HEK293T (cell line): ENCODE measurements around the gene RRP15.
"Not testable (repeated sequence)": the region's sequence is repeated elsewhere in the genome, so short reads cannot be mapped to it uniquely, and the experiment has no call there.

ENCODE experiments used
- CTCF ChIA-PET: fragments of 350-600 bp; formaldehyde crosslinking; extraction: SDS; loops from one replicate; lab custom pipeline; 2021; ENCODE audit warnings: antibody characterized with exemption, inconsistent platforms; lab: Yijun Ruan, JAX
- POLR2A ChIA-PET: fragments of 350-600 bp; formaldehyde crosslinking; extraction: SDS; loops from one replicate; lab custom pipeline; 2020; ENCODE audit warnings: antibody characterized with exemption, inconsistent platforms; lab: Yijun Ruan, JAX
- DNase-seq: peaks from one replicate; pipeline ENCODE4 v3.0.0; 2012; ENCODE audit warnings: mixed read lengths; ENCODE audit errors: extremely low spot score
- ARNT ChIP-seq: fragments of 450-650 bp; IDR thresholded peaks from 2 replicates; pipeline ENCODE4 v1.6.1; 2017; ENCODE audit warnings: mild to moderate bottlenecking
- BHLHE40 ChIP-seq: fragments of 450-650 bp; IDR thresholded peaks from 2 replicates; pipeline ENCODE4 v1.6.1; 2016; ENCODE audit warnings: mild to moderate bottlenecking, moderate library complexity, borderline replicate concordance
- CTBP1 ChIP-seq: fragments of 450-650 bp; IDR thresholded peaks from 2 replicates; pipeline ENCODE4 v1.6.1; 2016; ENCODE audit warnings: borderline replicate concordance
- ELF4 ChIP-seq: fragments of 450-650 bp; IDR thresholded peaks from 2 replicates; pipeline ENCODE4 v1.6.1; 2017; ENCODE audit warnings: antibody characterized with exemption
- FOXA1 ChIP-seq: fragments of 450-650 bp; IDR thresholded peaks from 2 replicates; pipeline ENCODE4 v1.6.1; 2016; ENCODE audit warnings: mild to moderate bottlenecking
- FOXK2 ChIP-seq: fragments of 450-650 bp; IDR thresholded peaks from 2 replicates; pipeline ENCODE4 v1.6.1; 2016; ENCODE audit warnings: mild to moderate bottlenecking
- FOXM1 ChIP-seq: fragments of 450-650 bp; IDR thresholded peaks from 2 replicates; pipeline ENCODE4 v1.6.1; 2017; ENCODE audit warnings: mild to moderate bottlenecking, borderline replicate concordance
- HDGF ChIP-seq: fragments of 450-650 bp; IDR thresholded peaks from 2 replicates; pipeline ENCODE4 v1.6.1; 2017; ENCODE audit warnings: antibody characterized with exemption, borderline replicate concordance
- L3MBTL2 ChIP-seq: fragments of 450-650 bp; conservative IDR thresholded peaks from 2 replicates; pipeline ENCODE4 v1.6.1; 2016; ENCODE audit warnings: mild to moderate bottlenecking
- LEF1 ChIP-seq: fragments of 450-650 bp; IDR thresholded peaks from 2 replicates; pipeline ENCODE4 v1.6.1; 2017; ENCODE audit warnings: mild to moderate bottlenecking, borderline replicate concordance
- NFRKB ChIP-seq: fragments of 450-650 bp; IDR thresholded peaks from 2 replicates; pipeline ENCODE4 v1.6.1; 2016; ENCODE audit warnings: mild to moderate bottlenecking, moderate library complexity
- PKNOX1 ChIP-seq: fragments of 450-650 bp; IDR thresholded peaks from 2 replicates; pipeline ENCODE4 v1.6.1; 2016
- SP1 ChIP-seq: fragments of 450-650 bp; IDR thresholded peaks from 2 replicates; pipeline ENCODE4 v1.6.1; 2017
- SUZ12 ChIP-seq: fragments of 450-650 bp; IDR thresholded peaks from 2 replicates; pipeline ENCODE4 v1.6.1; 2016; ENCODE audit warnings: mild to moderate bottlenecking
- TARDBP ChIP-seq: fragments of 450-650 bp; IDR thresholded peaks from 2 replicates; pipeline ENCODE4 v1.6.1; 2016
- ZNF384 ChIP-seq: fragments of 450-650 bp; IDR thresholded peaks from 2 replicates; pipeline ENCODE4 v1.6.1; 2016

RRP15 gene

GRCh38 chr1:218305472-218306064 is 20.5 kb downstream of the RRP15 start:
- TF ChIP-seq SP1 (no peak), ELF4 (no peak), FOXA1 (no peak), PKNOX1 (no peak), HDGF (no peak), NFRKB (no peak), FOXM1 (no peak), BHLHE40 (no peak), ARNT (no peak), FOXK2 (no peak), ZNF384 (no peak), L3MBTL2 (no peak), LEF1 (no peak), CTBP1 (no peak), SUZ12 (no peak), TARDBP (no peak)
- CTCF ChIA-PET, result interaction anchor here (0.6 kb wide), 1 partner anchor 881 kb away, joined by 9 read pairs; no protein-coding TSS in a partner anchor
- DNase-seq, result no peak
- POLR2A ChIA-PET, result interaction anchor here (1.4 kb wide), 1 partner anchor 21 kb away, joined by 5 read pairs; the partner anchor contains the start of gene RRP15

DNA sequence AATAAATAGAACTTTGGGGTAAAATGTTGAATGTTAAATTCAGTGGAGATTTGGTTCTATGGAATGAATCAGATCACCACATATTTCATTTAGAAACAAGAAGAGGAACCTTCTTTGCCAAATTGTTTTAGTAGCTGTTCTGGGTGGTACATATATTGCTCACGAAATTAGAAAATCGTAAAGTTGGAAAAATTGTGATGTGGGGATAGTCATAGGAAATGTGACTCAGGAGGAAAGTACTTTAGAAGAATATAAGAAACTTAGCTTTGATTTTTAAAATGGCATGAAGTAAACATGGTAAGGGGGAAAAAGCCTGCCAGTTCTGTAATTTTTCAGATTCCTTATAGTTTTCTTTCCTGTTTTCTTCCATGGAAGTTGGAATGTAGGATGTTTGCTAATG is 27.4 kb downstream of the RRP15 start:
- CTCF ChIA-PET, result no interaction called here

DNA sequence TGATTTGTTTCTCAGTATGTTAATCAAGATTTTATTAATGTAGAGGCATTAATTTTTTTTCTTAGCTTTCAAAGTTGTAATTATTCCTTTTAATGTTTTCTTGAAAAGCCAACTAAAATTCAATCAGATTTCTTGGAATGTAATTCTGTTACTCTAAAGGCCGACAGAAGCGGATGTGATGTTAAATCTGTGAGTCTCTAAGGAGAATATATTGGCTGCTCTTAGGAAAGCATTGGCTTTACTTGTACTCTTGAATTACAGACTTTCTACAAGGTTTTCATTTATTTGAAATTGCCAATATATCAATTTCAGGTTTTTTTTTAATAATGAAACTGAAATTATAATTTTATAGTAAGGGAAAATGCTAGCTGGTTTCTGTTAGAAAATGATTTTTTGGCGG is 29.2 kb downstream of the RRP15 start:
- no peak for DNase-seq
- POLR2A ChIA-PET, result no interaction called here
- TF ChIP-seq ZNF384 (no peak), ELF4 (no peak), L3MBTL2 (no peak), NFRKB (no peak), BHLHE40 (no peak), FOXK2 (no peak), SP1 (no peak), FOXA1 (no peak), TARDBP (no peak)

More for the DNA sequence above, 27.4 kb downstream of the RRP15 start:
- no peak for DNase-seq
- TF ChIP-seq ELF4 (no peak), TARDBP (no peak), PKNOX1 (no peak), FOXA1 (no peak), SUZ12 (no peak), L3MBTL2 (no peak), NFRKB (no peak)
- POLR2A ChIA-PET, result no interaction called here

GRCh38 chr1:218315638-218316037 is 30.5 kb downstream of the RRP15 start:
- no peak for DNase-seq
- TF ChIP-seq SP1, result no peak
- CTCF ChIA-PET, result no interaction called here
- POLR2A ChIA-PET, result no interaction called here

More for the DNA sequence above, 29.2 kb downstream of the RRP15 start:
- CTCF ChIA-PET, result no interaction called here

DNA sequence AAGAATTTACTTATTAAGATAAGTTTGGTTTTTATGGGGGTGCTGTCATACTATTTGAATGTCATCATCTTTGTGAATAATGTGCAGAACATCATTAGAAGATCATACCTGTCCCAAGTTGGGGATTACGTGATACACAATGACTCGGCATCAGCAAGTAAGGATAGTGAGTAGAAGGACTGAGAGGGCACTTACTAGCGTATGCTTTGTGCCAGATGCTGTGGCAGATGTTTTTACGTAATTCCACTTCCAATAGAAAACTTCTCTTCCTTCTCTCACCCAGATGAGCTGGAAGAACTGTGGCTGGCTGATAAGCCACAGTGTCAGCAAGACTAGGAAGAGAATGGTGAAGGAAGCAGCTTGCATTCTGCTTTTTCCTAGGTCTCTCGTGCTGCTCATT is 32.0 kb downstream of the RRP15 start:
- no peak for DNase-seq
- POLR2A ChIA-PET, result no interaction called here
- no peak for TF ChIP-seq L3MBTL2
- TF ChIP-seq TARDBP, result no peak
- TF ChIP-seq FOXM1, result no peak
- TF ChIP-seq ZNF384, result no peak
- no peak for TF ChIP-seq CTBP1
- no peak for TF ChIP-seq HDGF
- no peak for TF ChIP-seq FOXK2
- CTCF ChIA-PET, result no interaction called here

- POLR2A ChIA-PET, CTCF ChIA-PET, DNase-seq: not testable (repeated sequence)
These were observed 35.1 kb downstream of the RRP15 start for GRCh38 chr1:218320182-218320581.

DNA sequence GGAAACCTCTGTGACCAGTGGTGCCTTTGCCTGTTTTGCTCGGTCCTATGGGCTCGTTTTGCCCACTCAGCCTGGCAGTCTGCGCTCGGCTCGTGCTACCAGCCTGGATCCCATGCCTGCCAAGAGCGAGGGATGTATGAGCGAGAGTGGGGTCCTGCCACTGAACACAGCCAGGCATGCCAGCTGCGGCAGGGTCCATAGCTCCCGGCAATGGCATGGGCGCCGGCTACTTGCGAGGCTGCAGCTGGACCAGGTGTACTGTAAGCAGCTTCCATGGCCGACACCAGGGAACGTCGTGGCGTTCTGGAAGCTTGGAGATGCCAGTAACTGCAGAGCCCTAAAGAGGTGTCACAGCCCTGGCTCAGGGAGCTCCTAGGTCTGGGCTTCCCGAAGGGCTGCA is 37.7 kb downstream of the RRP15 start:
- POLR2A ChIA-PET, result no interaction called here
- DNase-seq, result no peak
- TF ChIP-seq ELF4 (no peak), CTBP1 (no peak), SP1 (no peak), LEF1 (no peak), HDGF (no peak), SUZ12 (no peak), PKNOX1 (no peak), FOXM1 (no peak), BHLHE40 (no peak), L3MBTL2 (no peak), FOXK2 (no peak), ARNT (no peak), FOXA1 (no peak), NFRKB (no peak), TARDBP (no peak)
- CTCF ChIA-PET, result interaction anchor here (0.6 kb wide), 1 partner anchor 1179 kb away, joined by 3 read pairs; no protein-coding TSS in a partner anchor
